ENCODE measurements around the gene TENT5C. TPM values are rescaled to one million over a fixed set of nuclear protein-coding genes. Genes with fewer than 3 reads are reported as not detected.

Gene TENT5C
- total and polyA plus RNA-seq, 9 of the 15 experiments (the other 6 are each of a cell fraction or from before 2014, with no cell fraction given) = 1.8 to 7.7 (median 4.0) TPM

GRCh38 chr1:117627546-117628130, 21.8 kb downstream of the TENT5C start:
- no TSS peak for BruUV-seq (replicated peaks)
- H4K20me1 ChIP-seq (replicated peaks; ENCODE audit: control insufficient read depth, insufficient read depth, low read length) = 0 out of 2 replicates have a peak, but pooled peaks cover 6% of the 10 kb centered on the region
- no peak overlapping the region for H2AFZ ChIP-seq (ENCODE audit: low read depth, low read length)
- TF ChIP-seq SRF (CRISPR knock-in tag; IDR thresholded peaks at IDR 0.05) (no peak), FOXA3 (CRISPR knock-in tag; conservative IDR thresholded peaks at IDR 0.05 in 1 of 2, IDR thresholded peaks at IDR 0.05 in 1 of 2) (peak in 1 of 2 experiments; percentile 64; a peak in 2 of 4 replicates), C11orf30 (IDR thresholded peaks at IDR 0.05; ENCODE audit: low read depth) (peak; percentile 27; the same call in 1 of the 2 replicates), DPF2 (IDR thresholded peaks at IDR 0.05) (peak; percentile 39; the same call in 1 of the 2 replicates), SMAD2 (IDR thresholded peaks at IDR 0.05; ENCODE audit: low read depth, low read length) (no peak), ARID1B (IDR thresholded peaks at IDR 0.05) (peak; percentile 43), TCF7L2 (IDR thresholded peaks at IDR 0.05; ENCODE audit: low read depth, low read length) (0 out of 2 replicates have a peak, but pooled peaks have one; percentile 3), SMARCA4 (IDR thresholded peaks at IDR 0.05) (peak; percentile 20; the same call in 1 of the 2 replicates), SIN3B (IDR thresholded peaks at IDR 0.05; ENCODE audit: low read depth) (no peak), ZC3H11A (IDR thresholded peaks at IDR 0.05; ENCODE audit: low read depth, low read length) (no peak), EP400 (IDR thresholded peaks at IDR 0.05) (0 out of 2 replicates have a peak, but pooled peaks have one; percentile 8), DEAF1 (CRISPR knock-in tag; IDR thresholded peaks at IDR 0.05) (no peak), TAL1 (IDR thresholded peaks at IDR 0.05) (no peak), SMARCE1 (IDR thresholded peaks at IDR 0.05) (peak; percentile 63; the same call in 1 of the 2 replicates), TCF15 (CRISPR knock-in tag; IDR thresholded peaks at IDR 0.05) (no peak), ZNF316 (IDR thresholded peaks at IDR 0.05) (peak; percentile 42)
- WGBS (ENCODE audit: insufficient coverage, low coverage, missing lambda C conversion rate) = 40% methylated on average over 6 of the region's 6 CpGs
- ATAC-seq (peak; percentile 43; the same call in 1 of the 3 replicates), FAIRE-seq (no peak), DNase-seq (ENCODE audit: extremely low read depth in 1 of 4, low spot score in 3 of 4) (no peak)
- no peaks in the 10 kb centered on the region for H3K79me2 ChIP-seq (ENCODE audit: control insufficient read depth, insufficient read depth, low read length)
- no peaks in the 10 kb centered on the region for H3K9me3 ChIP-seq (replicated peaks; ENCODE audit: control insufficient read depth, insufficient read depth, low read depth, low read length)
- in situ Hi-C loops (cut with MboI) (no loop called here), intact Hi-C loops (cut with micrococcal nuclease) (no loop called here)
- no peak overlapping the region for H3K9ac ChIP-seq (ENCODE audit: insufficient read depth in 1 of 2, low read depth in 2 of 2, low read length in 2 of 2)
- peaks cover 20% of the 10 kb centered on the region for H3K36me3 ChIP-seq (ENCODE audit: control insufficient read depth, insufficient read depth, low read length)
- H3K4me3 ChIP-seq = no peak overlapping the region
- ChIA-PET CTCF (ENCODE audit: low intra/inter-chr PET ratio) (no interaction called here), POLR2A (interaction anchor here (0.6 to 24.8 kb wide), 11 partner anchors 10 to 956 kb away, joined by 3 to 383 read pairs (median 4); partner anchors contain the start of genes TENT5C and TTF2)
- no peaks in the 10 kb centered on the region for H3K27me3 ChIP-seq (ENCODE audit: control insufficient read depth in 2 of 2, insufficient read depth in 2 of 2, low read length in 2 of 2)
- H3K9me1 ChIP-seq (ENCODE audit: control insufficient read depth, insufficient read depth, low read length) = no peaks in the 10 kb centered on the region
- peaks cover 5 to 20% of the 10 kb centered on the region in 2 experiments; a peak in 4 of 5 replicates for H3K4me1 ChIP-seq (replicated peaks in 1 of 2; ENCODE audit: control insufficient read depth in 2 of 2, insufficient read depth in 2 of 2, low read length in 2 of 2)
- no peak overlapping the region for H3K4me2 ChIP-seq (ENCODE audit: insufficient read depth, low read length)
- H3K27ac ChIP-seq (ENCODE audit: extremely low read depth, low read depth, low read length) = no peak overlapping the region

All from K562 (cell line).